Loucy (cell line): ENCODE results near the gene ACVR1B.

Source experiments
- CTCF ChIP-seq: fragments of 200-600 bp; sonication (generic); conservative IDR thresholded peaks from 2 replicates; pipeline ENCODE4 v1.5.1; 2014; ENCODE audit warnings: mild to moderate bottlenecking, antibody characterized with exemption, low read length
- EZH2phosphoT487 ChIP-seq: fragments of 200-600 bp; IDR thresholded peaks from 2 replicates; pipeline ENCODE4 v1.6.1; 2018; ENCODE audit warnings: antibody characterized with exemption, mild to moderate bottlenecking, moderate library complexity, borderline replicate concordance

GRCh38 chr12:51922762-51923505 lies 28.6 kb upstream of the ACVR1B start:
- no peak for TF ChIP-seq CTCF
- no peak for TF ChIP-seq EZH2phosphoT487
